Measurements from ENCODE around the gene RNPEPL1. TPM values are rescaled to one million over a fixed set of nuclear protein-coding genes. Genes with fewer than 3 reads are reported as not detected.
A peak's percentile ranks its signal among the peaks of the same experiment; 100 is the strongest.
"Not testable (repeated sequence)": the region's sequence is repeated elsewhere in the genome, so short reads cannot be mapped to it uniquely, and the experiment has no call there.

The RNPEPL1 gene
- polyA plus RNA-seq (ENCODE audit: insufficient read length in 12 of 12) = 10 to 100 TPM in 11 of 12 donors, not detected in 1; 22.4 to 44.5 (median 23.3) TPM
- long read RNA-seq, donor 1, full-length matches to known transcripts = 4 of 10 reads
- long read RNA-seq, donor 1, partial matches to known transcripts = 6 of 10 reads
- long read RNA-seq, donor 1, other reads (novel, unspliced or antisense) = 0 of 10 reads
- long read RNA-seq, donor 2, full-length matches to known transcripts = 8 of 8 reads
- long read RNA-seq, donor 2, partial matches to known transcripts = 0 of 8 reads
- long read RNA-seq, donor 2, other reads (novel, unspliced or antisense) = 0 of 8 reads
- long read RNA-seq, donor 3, full-length matches to known transcripts = 7 of 7 reads
- long read RNA-seq, donor 3, partial matches to known transcripts = 0 of 7 reads
- long read RNA-seq, donor 3, other reads (novel, unspliced or antisense) = 0 of 7 reads
- long read RNA-seq, donor 4, full-length matches to known transcripts = 2 of 2 reads
- long read RNA-seq, donor 4, partial matches to known transcripts = 0 of 2 reads
- long read RNA-seq, donor 4, other reads (novel, unspliced or antisense) = 0 of 2 reads
- long read RNA-seq, donor 5, full-length matches to known transcripts = 11 of 11 reads
- long read RNA-seq, donor 5, partial matches to known transcripts = 0 of 11 reads
- long read RNA-seq, donor 5, other reads (novel, unspliced or antisense) = 0 of 11 reads
- long read RNA-seq, donor 6, full-length matches to known transcripts = 3 of 3 reads
- long read RNA-seq, donor 6, partial matches to known transcripts = 0 of 3 reads
- long read RNA-seq, donor 6, other reads (novel, unspliced or antisense) = 0 of 3 reads
- long read RNA-seq, donor 7, full-length matches to known transcripts = 4 of 4 reads
- long read RNA-seq, donor 7, partial matches to known transcripts = 0 of 4 reads
- long read RNA-seq, donor 7, other reads (novel, unspliced or antisense) = 0 of 4 reads
- long read RNA-seq, donor 8, full-length matches to known transcripts = 10 of 10 reads
- long read RNA-seq, donor 8, partial matches to known transcripts = 0 of 10 reads
- long read RNA-seq, donor 8, other reads (novel, unspliced or antisense) = 0 of 10 reads
- long read RNA-seq, donor 9, full-length matches to known transcripts = 4 of 4 reads
- long read RNA-seq, donor 9, partial matches to known transcripts = 0 of 4 reads
- long read RNA-seq, donor 9, other reads (novel, unspliced or antisense) = 0 of 4 reads
- long read RNA-seq, donor 10, full-length matches to known transcripts = 7 of 7 reads
- long read RNA-seq, donor 10, partial matches to known transcripts = 0 of 7 reads
- long read RNA-seq, donor 10, other reads (novel, unspliced or antisense) = 0 of 7 reads
- long read RNA-seq, donor 11, full-length matches to known transcripts = 12 of 12 reads
- long read RNA-seq, donor 11, partial matches to known transcripts = 0 of 12 reads
- long read RNA-seq, donor 11, other reads (novel, unspliced or antisense) = 0 of 12 reads

GRCh38 chr2:240567872-240568677, at the start of gene RNPEPL1:
Gene RNPEPL1 (plus strand): TSS chr2:240568484. CDS start chr2:240568587, 103 bp downstream.
- DNase-seq = no peak

- DNase-seq = no peak
Measured at GRCh38 chr2:240518981-240519380, 49.3 kb upstream of the RNPEPL1 start.

- DNase-seq = peak; percentile 7
Measured at GRCh38 chr2:240519396-240520129, 48.7 kb upstream of the RNPEPL1 start.

- DNase-seq = no peak
Measured at GRCh38 chr2:240520130-240520973, 47.9 kb upstream of the RNPEPL1 start.

- DNase-seq = no peak
Measured at GRCh38 chr2:240520974-240521350, 47.3 kb upstream of the RNPEPL1 start.

GRCh38 chr2:240521885-240522284, 46.4 kb upstream of the RNPEPL1 start:
- DNase-seq = not testable (repeated sequence)

GRCh38 chr2:240522406-240522805, 45.9 kb upstream of the RNPEPL1 start:
- DNase-seq = no peak

- no peak for DNase-seq
Measured at GRCh38 chr2:240523451-240524281, 44.6 kb upstream of the RNPEPL1 start.

GRCh38 chr2:240524963-240525718, 43.1 kb upstream of the RNPEPL1 start:
- no peak for DNase-seq

- DNase-seq = no peak
Measured at GRCh38 chr2:240525802-240526201, 42.5 kb upstream of the RNPEPL1 start.

- no peak for DNase-seq
Measured at GRCh38 chr2:240526521-240526920, 41.8 kb upstream of the RNPEPL1 start.

GRCh38 chr2:240527153-240527750, 41.0 kb upstream of the RNPEPL1 start:
- no peak for DNase-seq

GRCh38 chr2:240528406-240529040, 39.8 kb upstream of the RNPEPL1 start:
- DNase-seq = no peak

GRCh38 chr2:240529344-240529999, 38.8 kb upstream of the RNPEPL1 start:
- no peak for DNase-seq

GRCh38 chr2:240530181-240530580, 38.1 kb upstream of the RNPEPL1 start:
- DNase-seq = no peak

GRCh38 chr2:240531038-240531437, 37.2 kb upstream of the RNPEPL1 start:
- DNase-seq = no peak
